Neural crest cell (in vitro differentiated cells): ENCODE results near the gene FBXL7. TPM values are rescaled to one million over a fixed set of nuclear protein-coding genes. Genes with fewer than 3 reads are reported as not detected.

Experiments
- DNase-seq: peaks from one replicate; pipeline ENCODE4 v3.0.0; 2021; ENCODE audit warnings: low read depth, mixed read lengths, low spot score
- H3K27ac Mint-ChIP-seq: one replicate; pipeline ENCODE4 v1.8.0; 2021; ENCODE audit warnings: mild to moderate bottlenecking, mixed read lengths; ENCODE audit not compliant: unreplicated experiment
- H3K27me3 Mint-ChIP-seq: 2 replicates; pipeline ENCODE4 v1.8.0; 2021; ENCODE audit warnings: low read depth, mild to moderate bottlenecking, mixed read lengths
- H3K36me3 Mint-ChIP-seq: 2 replicates; pipeline ENCODE4 v1.8.0; 2021; ENCODE audit warnings: low read depth, mild to moderate bottlenecking, mixed read lengths
- H3K4me1 Mint-ChIP-seq: 2 replicates; pipeline ENCODE4 v1.8.0; 2021; ENCODE audit warnings: mixed read lengths
- H3K4me3 Mint-ChIP-seq: one replicate; pipeline ENCODE4 v1.8.0; 2021; ENCODE audit warnings: mild to moderate bottlenecking, mixed read lengths
- H3K9me3 Mint-ChIP-seq: 2 replicates; pipeline ENCODE4 v1.8.0; 2021; ENCODE audit warnings: mixed read lengths
- CTCF ChIP-seq: fragments of 200-600 bp; sonication (generic); conservative IDR thresholded peaks from 2 replicates; pipeline ENCODE4 v1.5.0; 2021; ENCODE audit warnings: antibody characterized with exemption, mild to moderate bottlenecking
- total RNA-seq: library from RNA; stranded (reverse); gene quantifications from 2 replicates; pipeline ENCODE4 v1.2.1, GENCODE V29; 2021

FBXL7 gene
- total RNA-seq, 1 donor from 2014 or later, result 20.8 TPM

GRCh38 chr5:15948190-15948589, 448.2 kb downstream of the FBXL7 start:
- Mint-ChIP-seq H3K27ac (no peak overlapping the region), H3K36me3 (peaks cover 14% of the 10 kb centered on the region), H3K4me3 (no peak overlapping the region), H3K9me3 (no peaks in the 10 kb centered on the region), H3K4me1 (no peaks in the 10 kb centered on the region), H3K27me3 (no peaks in the 10 kb centered on the region)
- no peak for DNase-seq
- no peak for TF ChIP-seq CTCF

GRCh38 chr5:15951126-15951525, 451.1 kb downstream of the FBXL7 start:
- Mint-ChIP-seq H3K36me3 (peaks cover 15% of the 10 kb centered on the region), H3K27me3 (no peaks in the 10 kb centered on the region), H3K4me3 (no peak overlapping the region), H3K27ac (no peak overlapping the region), H3K4me1 (no peaks in the 10 kb centered on the region), H3K9me3 (no peaks in the 10 kb centered on the region)
- DNase-seq, result no peak
- TF ChIP-seq CTCF, result no peak

DNA sequence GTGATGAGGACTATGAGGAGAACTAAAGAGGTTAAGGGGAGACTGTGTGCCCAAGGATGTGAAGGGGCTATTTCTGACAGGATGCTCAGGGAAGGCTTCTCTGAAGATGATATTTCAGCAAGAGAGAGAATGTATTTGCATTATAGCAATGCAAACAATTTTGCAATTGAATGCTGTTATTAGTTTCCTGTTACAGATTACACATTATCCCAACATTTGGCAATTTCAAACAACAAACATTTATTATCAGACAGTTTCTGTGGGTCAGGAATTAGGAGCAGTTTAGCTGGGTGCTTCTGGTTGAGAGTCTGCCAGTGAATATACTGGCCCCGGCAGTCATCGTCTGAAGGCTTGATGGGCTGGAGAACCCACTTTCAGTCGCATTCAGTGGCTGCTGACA, 451.6 kb downstream of the FBXL7 start:
- Mint-ChIP-seq H3K9me3 (no peaks in the 10 kb centered on the region), H3K4me1 (no peaks in the 10 kb centered on the region), H3K27ac (no peak overlapping the region), H3K27me3 (no peaks in the 10 kb centered on the region), H3K36me3 (peaks cover 15% of the 10 kb centered on the region), H3K4me3 (no peak overlapping the region)
- no peak for DNase-seq
- TF ChIP-seq CTCF, result no peak

DNA sequence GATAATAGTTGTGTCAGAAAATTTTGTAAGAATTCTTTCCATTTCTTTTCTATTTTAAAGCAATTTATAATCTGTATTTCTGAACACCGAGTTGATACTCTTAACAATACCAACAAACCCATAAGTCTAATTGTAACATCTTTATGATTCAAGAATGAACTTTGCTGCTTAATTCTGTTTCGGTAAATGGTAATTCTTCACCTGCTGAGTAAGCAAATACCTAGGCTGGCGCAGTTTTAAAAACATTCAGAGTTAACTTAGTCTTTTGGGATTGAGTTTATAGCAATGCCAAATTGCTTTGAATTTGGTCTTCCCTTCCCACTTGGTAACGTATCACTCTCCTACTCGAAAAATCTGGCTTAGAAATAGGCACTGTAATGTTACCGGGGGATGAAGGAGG, 456.6 kb downstream of the FBXL7 start:
- Mint-ChIP-seq H3K27ac (no peak overlapping the region), H3K36me3 (peaks cover 9% of the 10 kb centered on the region)

DNA sequence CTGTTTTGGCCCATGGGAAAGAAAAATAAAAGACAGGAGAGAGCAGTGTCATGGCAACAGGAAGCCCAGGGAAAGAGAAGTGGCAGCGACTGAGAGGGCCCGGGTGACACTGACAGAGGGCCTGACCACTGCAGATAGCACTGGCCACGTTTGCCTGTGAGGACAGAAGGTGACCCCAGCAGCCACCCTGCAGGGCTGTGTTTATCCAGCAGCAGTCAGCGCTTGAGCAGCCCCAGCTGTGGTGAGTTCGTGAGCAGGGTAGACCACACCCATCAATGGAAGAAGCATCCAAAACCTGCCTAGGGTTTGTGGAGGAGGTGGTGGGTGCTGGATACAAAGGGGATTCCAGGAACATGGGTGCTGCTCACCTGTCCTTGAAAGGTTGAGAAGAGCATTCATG, 457.1 kb downstream of the FBXL7 start:
- H3K4me3 Mint-ChIP-seq, result no peak overlapping the region
- no peak overlapping the region for H3K27ac Mint-ChIP-seq
- H3K4me1 Mint-ChIP-seq, result no peaks in the 10 kb centered on the region
- TF ChIP-seq CTCF, result no peak
- H3K27me3 Mint-ChIP-seq, result no peaks in the 10 kb centered on the region
- peaks cover 7% of the 10 kb centered on the region for H3K36me3 Mint-ChIP-seq
- no peak for DNase-seq
- H3K9me3 Mint-ChIP-seq, result no peaks in the 10 kb centered on the region

More for the DNA sequence above, 456.6 kb downstream of the FBXL7 start:
- H3K27me3 Mint-ChIP-seq, result no peaks in the 10 kb centered on the region
- no peaks in the 10 kb centered on the region for H3K9me3 Mint-ChIP-seq
- no peak for DNase-seq
- no peaks in the 10 kb centered on the region for H3K4me1 Mint-ChIP-seq
- no peak for TF ChIP-seq CTCF
- no peak overlapping the region for H3K4me3 Mint-ChIP-seq
